HT1080 (cell line): ENCODE results near the gene FAM83D. TPM values are rescaled to one million over a fixed set of nuclear protein-coding genes. Genes with fewer than 3 reads are reported as not detected.
"Not testable (repeated sequence)": the region's sequence is repeated elsewhere in the genome, so short reads cannot be mapped to it uniquely, and the experiment has no call there.

ENCODE experiments used
- DNase-seq: peaks from one replicate; pipeline ENCODE4 v3.0.0-alpha.2; 2015; ENCODE audit warnings: low read depth
- total RNA-seq: library from RNA; depleted of rRNA; stranded (reverse); fragments of >200 nt; shearing (Covaris generic); gene quantifications from 2 replicates; pipeline ENCODE4 v1.2.3, GENCODE V29; 2014

FAM83D gene
- total RNA-seq, 1 experiment from 2014 or later, result 78.9 TPM

- DNase-seq, result no peak
Observed at GRCh38 chr20:38932457-38933120, 6.4 kb downstream of the FAM83D start.

- DNase-seq, result no peak
Observed at GRCh38 chr20:38934530-38934929, 8.3 kb downstream of the FAM83D start.

- peak; percentile 39 for DNase-seq
Observed at GRCh38 chr20:38935285-38935684, 9.1 kb downstream of the FAM83D start.

- DNase-seq, result no peak
Observed at GRCh38 chr20:38935967-38936407, 9.8 kb downstream of the FAM83D start.

- no peak for DNase-seq
Observed at GRCh38 chr20:38937000-38937399, 10.8 kb downstream of the FAM83D start.

GRCh38 chr20:38937978-38938473 is 11.8 kb downstream of the FAM83D start:
- no peak for DNase-seq

GRCh38 chr20:38939686-38940085 is 13.5 kb downstream of the FAM83D start:
- DNase-seq, result no peak

GRCh38 chr20:38940644-38941043 is 14.4 kb downstream of the FAM83D start:
- no peak for DNase-seq

- DNase-seq, result no peak
Observed at GRCh38 chr20:38941726-38942389, 15.6 kb downstream of the FAM83D start.

GRCh38 chr20:38945012-38945411 is 18.8 kb downstream of the FAM83D start:
- DNase-seq, result no peak

- no peak for DNase-seq
Observed at GRCh38 chr20:38946836-38947235, 20.6 kb downstream of the FAM83D start.

GRCh38 chr20:38947931-38948362 is 21.7 kb downstream of the FAM83D start:
- DNase-seq, result no peak

- no peak for DNase-seq
Observed at GRCh38 chr20:38950254-38950653, 24.0 kb downstream of the FAM83D start.

GRCh38 chr20:38951611-38952010 is 25.4 kb downstream of the FAM83D start:
- no peak for DNase-seq

GRCh38 chr20:38952153-38952552 is 25.9 kb downstream of the FAM83D start:
- DNase-seq, result no peak

GRCh38 chr20:38953630-38954340 is 27.6 kb downstream of the FAM83D start:
- DNase-seq, result no peak

GRCh38 chr20:38957235-38957876 is 31.1 kb downstream of the FAM83D start:
- DNase-seq, result no peak

- no peak for DNase-seq
Observed at GRCh38 chr20:38957915-38958485, 31.8 kb downstream of the FAM83D start.

GRCh38 chr20:38960187-38960687 is 34.0 kb downstream of the FAM83D start:
- not testable (repeated sequence) for DNase-seq

- peak; percentile 17 for DNase-seq
Observed at GRCh38 chr20:38961530-38962043, 35.4 kb downstream of the FAM83D start.
